ENCODE measurements around the gene BUB1. TPM values are rescaled to one million over a fixed set of nuclear protein-coding genes. Genes with fewer than 3 reads are reported as not detected.
"Not testable (repeated sequence)": the region's sequence is repeated elsewhere in the genome, so short reads cannot be mapped to it uniquely, and the experiment has no call there.

BUB1 gene
- total RNA-seq, 4 donors from 2014 or later: 0.25 to 3.7 (median 1.4) TPM

DNA sequence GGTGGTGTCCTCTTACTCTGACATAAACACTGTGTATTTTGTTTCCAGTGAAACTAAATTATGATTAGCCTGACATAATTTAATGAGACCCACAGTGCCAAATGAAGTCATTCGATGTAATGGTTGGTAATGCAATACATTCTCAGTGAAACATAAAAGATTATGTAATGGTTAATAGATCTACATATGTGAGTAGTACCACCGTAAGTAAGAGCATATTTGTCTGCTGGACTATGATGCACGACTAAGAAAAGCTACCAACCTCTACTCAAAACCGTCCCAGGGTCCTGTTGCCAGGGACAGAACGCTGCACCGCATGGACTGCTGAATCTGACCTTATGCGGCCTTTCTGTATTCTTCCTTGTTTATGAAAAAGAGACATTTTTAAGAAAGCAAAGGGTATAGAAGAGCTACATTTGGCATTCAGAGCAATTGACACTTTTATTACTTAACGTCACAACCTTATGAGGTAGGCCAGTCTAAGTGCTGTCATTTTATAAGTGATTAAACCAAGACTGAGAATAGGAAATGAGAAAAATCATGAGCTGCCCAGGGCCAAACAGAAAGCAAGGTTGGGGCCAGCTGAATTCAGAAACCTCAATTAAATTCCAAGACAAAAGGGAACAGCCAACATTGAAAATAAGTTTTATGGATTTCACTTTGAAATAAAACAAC lies 73.8 kb downstream of the BUB1 start:
- ATAC-seq (ENCODE audit: low FRiP score); DNase-seq (ENCODE audit: low spot score): not testable (repeated sequence)

DNA sequence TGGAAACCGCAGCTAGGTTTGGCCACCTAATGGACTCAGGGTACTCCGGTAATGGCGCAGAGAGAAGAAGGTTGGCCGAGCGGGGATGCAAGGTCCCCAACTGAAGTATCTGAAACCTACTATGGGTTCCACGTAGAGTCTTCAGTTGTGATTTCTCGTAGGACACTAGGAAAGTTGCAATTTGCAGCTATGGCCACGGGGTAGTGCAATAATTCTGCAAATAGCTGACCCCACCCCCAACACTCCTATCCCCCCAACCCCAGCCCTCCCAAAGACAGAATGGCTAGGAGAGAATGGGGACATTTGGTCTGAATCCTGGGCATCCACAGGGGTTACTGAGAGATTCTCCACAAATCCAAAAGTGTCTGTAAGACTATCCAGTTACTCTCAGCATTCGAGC lies 75.7 kb downstream of the BUB1 start:
- not testable (repeated sequence) for DNase-seq (ENCODE audit: low spot score); ATAC-seq (ENCODE audit: low FRiP score)

DNA sequence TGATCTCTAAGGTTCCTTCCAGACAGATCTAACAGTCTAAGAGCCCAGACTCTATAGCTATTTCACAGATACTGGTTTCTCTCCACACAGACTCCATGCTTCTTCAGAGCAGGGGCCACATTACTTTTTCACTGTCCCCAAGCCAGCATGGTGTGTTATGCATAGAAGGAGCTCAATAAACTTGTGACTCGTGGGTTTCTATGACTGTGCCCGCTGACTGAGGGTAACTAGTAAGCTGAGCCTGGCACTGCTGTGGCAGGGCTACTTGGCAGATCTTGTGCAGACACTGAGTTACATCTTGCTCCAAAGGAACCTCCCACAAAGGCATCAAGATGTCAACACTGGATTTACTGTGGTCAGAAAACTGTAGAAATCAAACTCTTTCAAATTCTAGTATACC lies 85.9 kb downstream of the BUB1 start:
- DNase-seq (ENCODE audit: low spot score); ATAC-seq (ENCODE audit: low FRiP score): not testable (repeated sequence)

DNA sequence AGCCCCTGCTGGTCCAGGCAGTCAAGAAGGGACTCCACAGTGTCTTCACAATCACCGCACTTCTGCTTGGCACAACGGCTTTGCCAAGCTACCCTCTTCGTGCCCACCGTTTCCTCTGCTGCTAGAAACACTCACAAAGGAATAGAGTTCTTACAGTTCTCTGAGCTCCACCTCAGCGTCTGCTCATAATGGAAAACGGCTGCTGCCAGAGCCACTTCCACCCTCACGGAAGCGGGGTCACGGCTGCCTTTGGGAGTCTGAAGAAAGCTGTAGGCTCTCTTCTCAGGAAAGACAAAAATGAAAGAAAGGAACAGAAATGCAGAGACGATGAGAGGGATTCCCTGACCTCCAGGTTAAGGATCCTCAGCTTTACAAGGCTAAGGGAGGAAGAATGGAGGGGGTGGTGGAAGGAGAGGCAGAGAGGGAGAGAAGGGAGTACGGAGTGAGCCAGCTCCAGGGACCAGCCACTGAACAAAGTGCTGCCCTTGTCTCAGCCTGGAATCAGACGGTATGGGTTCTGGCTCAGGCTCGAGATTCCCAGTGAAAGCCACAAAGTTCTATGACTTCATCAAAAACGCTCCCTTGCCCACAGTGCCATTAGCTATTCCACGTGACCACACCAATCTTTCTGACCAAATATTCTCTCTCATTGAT lies 88.1 kb downstream of the BUB1 start:
- not testable (repeated sequence) for DNase-seq (ENCODE audit: low spot score); ATAC-seq (ENCODE audit: low FRiP score)

DNA sequence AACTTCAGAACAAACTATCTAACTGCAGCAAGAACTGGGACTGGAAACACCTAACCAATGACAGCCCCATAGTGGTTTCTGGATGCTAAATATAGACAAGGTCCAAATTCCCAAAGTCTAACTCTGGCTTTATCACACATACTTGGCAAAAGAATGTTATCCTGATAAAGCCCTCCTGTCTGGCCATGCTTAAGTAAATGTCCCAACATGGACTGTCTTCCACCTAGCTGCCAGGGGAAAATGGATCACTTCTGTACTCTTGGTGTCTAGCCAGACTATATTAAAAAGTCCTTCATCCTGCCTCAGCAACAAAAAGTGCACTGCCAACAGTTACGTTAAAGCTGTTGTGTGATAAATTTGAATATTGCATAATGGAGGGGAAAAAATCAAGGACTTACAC lies 89.3 kb downstream of the BUB1 start:
- not testable (repeated sequence) for DNase-seq (ENCODE audit: low spot score); ATAC-seq (ENCODE audit: low FRiP score)

Other genes with a start within 250 kb of the BUB1 start
- gene LIMS4, start 205.2 kb downstream of the BUB1 start, total RNA-seq: 10 to 100 TPM in 1 of 4 donors, 1 to 10 TPM in 3; 2.0 to 20.2 (median 3.8) TPM
- 10 to 100 TPM; 39.5 to 67.1 (median 51.2) TPM for gene RGPD6, start 100.8 kb downstream of the BUB1 start, total RNA-seq
- under 1 TPM in 2 of 4 donors, not detected in 2; 0.12 to 0.84 TPM for gene ACOXL, start 54.5 kb upstream of the BUB1 start, total RNA-seq